Stimulated activated CD8-positive, alpha-beta memory T cell treated with anti-CD3 and anti-CD28 coated beads, Interleukin-15, amount 100 ng/mL, for 24 hours (primary cell): ENCODE measurements around the gene PROSER2.
A peak's percentile ranks its signal among the peaks of the same experiment; 100 is the strongest.

ENCODE experiments used
- DNase-seq: peaks from one replicate; pipeline ENCODE4 v3.0.0-alpha.2; 2020; ENCODE audit warnings: low read depth

PROSER2 gene

GRCh38 chr10:11823122-11823988 is at the start of gene PROSER2:
Gene PROSER2, plus strand, starts transcription at chr10:11823356. Its CDS starts 28,722 bp downstream, at chr10:11852078.
- DNase-seq = peak; percentile 8

- no peak for DNase-seq
These were observed 49.3 kb upstream of the PROSER2 start for GRCh38 chr10:11773761-11774441.

GRCh38 chr10:11775412-11775811 is 47.7 kb upstream of the PROSER2 start:
- no peak for DNase-seq

GRCh38 chr10:11776080-11776479 is 47.1 kb upstream of the PROSER2 start:
- DNase-seq = no peak

GRCh38 chr10:11781114-11781513 is 42.0 kb upstream of the PROSER2 start:
- DNase-seq = no peak

- no peak for DNase-seq
These were observed 40.2 kb upstream of the PROSER2 start for GRCh38 chr10:11782793-11783557.

- DNase-seq = no peak
These were observed 39.6 kb upstream of the PROSER2 start for GRCh38 chr10:11783558-11783865.

- DNase-seq = no peak
These were observed 35.8 kb upstream of the PROSER2 start for GRCh38 chr10:11787374-11787773.

- no peak for DNase-seq
These were observed 35.3 kb upstream of the PROSER2 start for GRCh38 chr10:11787846-11788245.

GRCh38 chr10:11789306-11789705 is 33.9 kb upstream of the PROSER2 start:
- DNase-seq = no peak

GRCh38 chr10:11789956-11790355 is 33.2 kb upstream of the PROSER2 start:
- no peak for DNase-seq

GRCh38 chr10:11793762-11794479 is 29.2 kb upstream of the PROSER2 start:
- no peak for DNase-seq

GRCh38 chr10:11794566-11794965 is 28.6 kb upstream of the PROSER2 start:
- DNase-seq = no peak

- no peak for DNase-seq
These were observed 27.8 kb upstream of the PROSER2 start for GRCh38 chr10:11795101-11795920.

- no peak for DNase-seq
These were observed 26.7 kb upstream of the PROSER2 start for GRCh38 chr10:11796474-11796873.

- no peak for DNase-seq
These were observed 25.9 kb upstream of the PROSER2 start for GRCh38 chr10:11797281-11797680.

- no peak for DNase-seq
These were observed 25.1 kb upstream of the PROSER2 start for GRCh38 chr10:11797847-11798633.

GRCh38 chr10:11798845-11799735 is 24.1 kb upstream of the PROSER2 start:
- DNase-seq = no peak

GRCh38 chr10:11799736-11800080 is 23.4 kb upstream of the PROSER2 start:
- DNase-seq = no peak
